HepG2 (cell line): Measurements from ENCODE around the gene PRMT7. TPM values are rescaled to one million over a fixed set of nuclear protein-coding genes. Genes with fewer than 3 reads are reported as not detected.

ENCODE experiments used
- ELK4 ChIP-seq: sonication (generic); formaldehyde crosslinking; IDR thresholded peaks from 2 replicates; pipeline ENCODE4 v1.9.0; 2021; ENCODE audit warnings: missing genetic modification reagents, borderline replicate concordance
- FOXK2 ChIP-seq: fragments of 450-650 bp; IDR thresholded peaks from 2 replicates; pipeline ENCODE4 v1.6.1; 2016
- FOXO1 ChIP-seq: sonication (generic); formaldehyde crosslinking; IDR thresholded peaks from 2 replicates; pipeline ENCODE4 v1.4.0; 2020; ENCODE audit warnings: missing genetic modification reagents
- GPBP1L1 ChIP-seq: sonication (generic); formaldehyde crosslinking; IDR thresholded peaks from 2 replicates; pipeline ENCODE4 v1.5.0; 2020; ENCODE audit warnings: mild to moderate bottlenecking, missing genetic modification reagents
- JUND ChIP-seq: sonication (generic); formaldehyde crosslinking; IDR thresholded peaks from 2 replicates; pipeline ENCODE4 v1.8.0; 2022; ENCODE audit warnings: mild to moderate bottlenecking, missing genetic modification reagents
- KIAA2018 ChIP-seq: sonication (generic); formaldehyde crosslinking; IDR thresholded peaks from 2 replicates; pipeline ENCODE4 v1.5.0; 2020; ENCODE audit warnings: mild to moderate bottlenecking, missing genetic modification reagents, borderline replicate concordance
- NONO ChIP-seq, 2 experiments: fragments of 450-650 bp in 1 of 2; sonication (generic) in 1 of 2; formaldehyde crosslinking in 1 of 2; IDR thresholded peaks in 1 of 2; conservative IDR thresholded peaks in 1 of 2; 2 replicates each; pipeline versions ENCODE4 v1.6.1 to v1.8.0; 2017 to 2022; ENCODE audit warnings: mild to moderate bottlenecking in 1 of 2, missing genetic modification reagents in 1 of 2, moderate library complexity in 1 of 2
- PAWR ChIP-seq: sonication (generic); formaldehyde crosslinking; IDR thresholded peaks from 2 replicates; pipeline ENCODE4 v1.4.0; 2020; ENCODE audit warnings: missing genetic modification reagents, mild to moderate bottlenecking, borderline replicate concordance
- PCBP2 ChIP-seq: fragments of 200-400 bp; formaldehyde crosslinking; optimal IDR thresholded peaks from 2 replicates; pipeline ENCODE3; 2018; ENCODE audit warnings: low read length, low read depth; ENCODE audit not compliant: poor library complexity, severe bottlenecking
- SNAPC2 ChIP-seq: sonication (generic); formaldehyde crosslinking; IDR thresholded peaks from 2 replicates; pipeline ENCODE4 v1.8.1; 2022; ENCODE audit warnings: mild to moderate bottlenecking, missing genetic modification reagents
- TOE1 ChIP-seq: sonication (generic); formaldehyde crosslinking; IDR thresholded peaks from 2 replicates; pipeline ENCODE4 v1.4.0; 2020; ENCODE audit warnings: mild to moderate bottlenecking, missing genetic modification reagents
- ZNF598 ChIP-seq: sonication (generic); formaldehyde crosslinking; IDR thresholded peaks from 2 replicates; pipeline ENCODE4 v1.5.1; 2020; ENCODE audit warnings: mild to moderate bottlenecking, missing genetic modification reagents, borderline replicate concordance
- ZNF710 ChIP-seq: sonication (generic); formaldehyde crosslinking; IDR thresholded peaks from 2 replicates; pipeline ENCODE4 v1.5.0; 2020; ENCODE audit warnings: mild to moderate bottlenecking, missing genetic modification reagents, borderline replicate concordance
- ZSCAN20 ChIP-seq: sonication (generic); formaldehyde crosslinking; IDR thresholded peaks from 2 replicates; pipeline ENCODE4 v1.4.0; 2020; ENCODE audit warnings: missing genetic modification reagents, mild to moderate bottlenecking, borderline replicate concordance
- polyA plus RNA-seq, 8 experiments: library from polyadenylated mRNA; depleted of rRNA in 3 of 8; stranded (reverse) in 7 of 8; unstranded in 1 of 8; fragments of >200 nt; fragmentation: Illumina TruSeq in 4 of 8; extraction: Trizol in 4 of 8; gene quantifications; 2 replicates each; pipeline versions ENCODE4 v1.2.1 to v1.2.3, GENCODE V29; 2011 to 2016; ENCODE audit warnings: low read depth in 4 of 8, missing spikeins in 1 of 8, mixed read lengths in 1 of 8; ENCODE audit not compliant: insufficient read depth in 1 of 8
- total RNA-seq, 5 experiments: library from RNA; depleted of rRNA; stranded (reverse); fragments of >200 nt; fragmentation: Illumina TruSeq; extraction: Trizol; gene quantifications; 2 replicates each; pipeline ENCODE4 v1.2.3, GENCODE V29; 2016; ENCODE audit warnings: low read depth in 1 of 5

Gene PRMT7
- total and polyA plus RNA-seq, 2 of the 13 experiments (the other 11 are each of a cell fraction or from before 2014, with no cell fraction given): 47.5 to 55.0 TPM

GRCh38 chr16:68310774-68311511, at the start of gene PRMT7, which contains the start of gene SLC7A6OS (continued):
- TF ChIP-seq PCBP2 (no peak), NONO (IDR thresholded peaks at IDR 0.05) (no peak), NONO (CRISPR knock-in tag; conservative IDR thresholded peaks at IDR 0.05) (peak; percentile 98), GPBP1L1 (no peak), FOXO1 (CRISPR knock-in tag) (peak; percentile 90), TOE1 (peak; percentile 99), ZSCAN20 (CRISPR knock-in tag) (0 out of 2 replicates have a peak, but pooled peaks have one; percentile 60), JUND (CRISPR knock-in tag) (peak; percentile 75), SNAPC2 (CRISPR knock-in tag) (peak; percentile 99), ELK4 (CRISPR knock-in tag) (peak; percentile 92; the same call in 1 of the 2 replicates), FOXK2 (no peak), KIAA2018 (CRISPR knock-in tag) (peak; percentile 99; the same call in 1 of the 2 replicates), PAWR (CRISPR knock-in tag) (peak; percentile 91; the same call in 1 of the 2 replicates), ZNF598 (CRISPR knock-in tag) (peak; percentile 98; the same call in 1 of the 2 replicates), ZNF710 (CRISPR knock-in tag) (peak; percentile 97)
